Cortex of kidney (tissue), 1 donor: ENCODE data around the gene IQGAP2.
"Not testable (repeated sequence)": the region's sequence is repeated elsewhere in the genome, so short reads cannot be mapped to it uniquely, and the experiment has no call there.

Experiments
- DNase-seq: peaks from one replicate; lab custom pipeline; 2025; lab: John Stamatoyannopoulos, UW

The IQGAP2 gene

DNA sequence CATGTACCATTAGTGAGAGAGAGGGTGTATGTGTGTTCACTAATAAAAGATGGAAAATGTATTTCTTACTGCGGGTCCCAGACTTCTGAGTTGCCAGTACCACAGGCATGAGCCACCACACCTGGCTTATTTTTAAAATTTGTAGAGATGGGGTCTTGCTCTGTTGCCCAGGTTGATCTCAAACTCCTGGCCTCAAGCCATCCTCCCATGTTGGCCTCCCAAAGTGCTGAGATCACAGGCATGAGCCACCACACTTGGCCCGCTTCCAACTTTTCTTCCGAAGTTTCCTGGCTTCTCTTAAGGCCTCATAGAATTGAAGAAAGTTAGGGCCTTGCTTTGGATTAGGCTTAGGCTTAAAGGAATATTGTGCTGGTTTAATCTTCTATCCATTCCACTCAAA is 260.5 kb downstream of the IQGAP2 start:
- no peak for DNase-seq

GRCh38 chr5:76664079-76664478 is 261.0 kb downstream of the IQGAP2 start:
- DNase-seq = no peak

DNA sequence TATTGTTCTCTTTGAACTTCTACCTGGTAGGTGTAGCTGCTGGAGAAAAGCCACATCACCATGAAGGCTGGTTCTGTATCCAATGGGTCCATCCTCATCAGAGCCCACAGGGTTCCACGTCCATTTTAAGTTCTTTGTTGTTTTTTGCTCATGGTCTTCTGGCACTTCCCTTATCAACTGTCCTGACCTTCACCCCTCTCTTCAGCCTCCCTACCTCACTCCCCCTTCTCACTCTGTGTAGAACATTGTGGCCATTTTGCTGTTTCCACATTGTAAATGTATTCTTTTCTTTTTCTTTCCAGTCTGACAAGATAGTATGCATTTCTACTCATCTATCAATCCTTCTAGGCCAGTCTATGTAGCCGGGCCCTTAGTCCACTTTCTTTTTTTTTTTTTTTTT is 264.4 kb downstream of the IQGAP2 start:
- DNase-seq = no peak

GRCh38 chr5:76669245-76669644 is 266.2 kb downstream of the IQGAP2 start:
- no peak for DNase-seq

DNA sequence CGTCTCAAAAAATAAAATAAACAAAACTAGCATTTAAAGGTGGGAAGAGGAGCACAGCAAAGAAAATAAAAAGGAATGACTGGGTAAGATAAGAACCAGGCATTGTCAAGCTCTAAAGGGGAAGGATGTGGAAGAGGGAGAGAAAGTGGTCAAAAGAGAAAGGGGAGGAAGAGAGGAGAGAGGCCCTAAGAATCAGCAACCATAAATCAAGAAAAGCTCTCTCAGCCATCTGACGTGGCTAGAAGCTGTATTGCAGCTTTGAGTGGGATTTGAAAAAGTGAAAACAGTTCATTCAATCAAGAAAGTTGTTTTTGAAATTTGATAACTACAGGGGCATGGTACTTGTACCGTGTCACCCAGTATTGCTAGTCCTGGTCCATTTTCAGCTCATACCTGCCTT is 267.4 kb downstream of the IQGAP2 start:
- no peak for DNase-seq

DNA sequence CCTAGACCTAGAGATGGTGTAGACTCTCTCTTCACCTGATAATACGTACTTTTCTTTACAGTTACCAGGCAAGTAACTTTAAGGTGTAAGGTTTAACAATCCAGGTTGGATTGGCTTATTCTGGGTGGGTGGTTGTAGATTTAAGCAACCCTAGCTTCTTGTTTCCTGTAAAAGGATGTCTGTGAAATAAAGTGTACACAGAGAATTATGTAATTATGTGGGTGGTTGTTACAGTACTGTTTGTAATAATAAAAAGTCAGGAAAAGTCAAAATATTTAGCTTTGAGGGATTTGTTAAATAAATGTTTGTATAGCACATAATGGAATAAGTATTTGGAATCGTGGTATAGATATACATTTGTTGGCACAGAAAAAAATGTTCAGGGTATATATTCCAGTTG is 269.2 kb downstream of the IQGAP2 start:
- DNase-seq = no peak

GRCh38 chr5:76673125-76673524 is 270.0 kb downstream of the IQGAP2 start:
- DNase-seq = no peak

GRCh38 chr5:76674330-76675066 is 271.4 kb downstream of the IQGAP2 start:
- DNase-seq = no peak

DNA sequence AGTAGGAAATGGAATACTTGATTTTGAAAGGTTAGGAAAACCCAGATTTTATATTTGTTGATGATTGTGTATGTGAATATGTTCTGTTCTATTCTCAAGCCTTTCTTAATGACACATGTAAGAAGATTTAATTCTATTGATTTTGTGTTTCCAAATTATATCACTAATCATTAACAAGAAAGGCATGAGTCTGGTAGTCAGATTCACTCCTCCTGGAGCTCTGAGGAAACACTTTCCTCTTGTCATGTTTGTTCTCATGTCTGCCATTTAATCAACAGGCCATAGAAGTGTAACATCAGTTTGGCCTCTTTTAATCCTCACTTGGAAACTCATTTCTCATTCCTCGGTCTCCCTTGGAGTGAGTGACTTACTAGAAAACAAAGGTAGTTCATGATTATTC is 272.3 kb downstream of the IQGAP2 start:
- no peak for DNase-seq

DNA sequence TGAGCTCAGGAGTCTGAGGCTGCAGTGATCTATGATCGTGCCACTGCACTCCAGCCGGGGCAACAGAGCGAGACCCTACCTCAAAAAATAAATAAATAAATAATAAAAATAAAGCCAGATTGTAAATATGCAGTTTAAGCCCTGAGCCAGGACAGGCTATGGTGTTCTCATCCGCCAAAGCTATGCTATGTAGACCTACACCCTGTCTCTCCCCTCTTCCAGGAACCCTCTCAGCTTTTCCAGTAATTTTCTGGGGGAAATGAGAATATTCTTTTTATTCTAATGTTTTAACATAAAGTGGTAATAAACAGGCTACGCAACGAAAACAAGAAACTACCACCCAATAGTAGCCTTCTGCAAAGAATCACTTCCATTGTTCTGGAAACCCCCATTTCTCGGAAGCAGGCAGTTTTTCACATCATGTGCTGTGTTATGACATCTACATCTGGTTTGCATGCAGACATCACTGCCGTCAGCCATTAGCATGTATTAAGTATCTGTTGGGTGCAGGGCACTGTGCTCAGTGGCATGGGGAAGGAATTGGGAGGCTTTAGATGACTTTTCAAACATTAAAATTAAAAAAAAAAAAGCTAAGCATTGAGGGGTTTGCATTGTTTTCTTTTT is 274.9 kb downstream of the IQGAP2 start:
- DNase-seq = no peak

GRCh38 chr5:76679231-76679630 is 276.1 kb downstream of the IQGAP2 start:
- no peak for DNase-seq

DNA sequence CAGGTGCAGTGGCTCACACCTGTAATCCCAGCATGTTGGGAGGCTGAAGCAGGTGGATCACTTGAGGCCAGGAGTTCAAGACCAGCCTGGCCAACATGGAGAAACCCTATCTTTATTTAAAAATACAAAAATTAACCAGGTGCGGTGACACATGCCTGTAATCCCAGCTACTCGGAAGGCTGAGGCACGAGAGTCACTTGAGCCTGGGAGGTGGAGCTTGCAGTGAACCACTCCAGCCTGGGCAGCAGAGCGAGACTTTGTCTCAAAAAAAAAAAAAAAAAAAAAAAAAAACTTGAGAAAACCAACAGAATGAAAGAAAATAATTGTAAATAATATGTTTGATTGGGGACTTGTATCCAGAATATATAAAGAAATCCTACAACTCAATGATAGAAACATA is 277.7 kb downstream of the IQGAP2 start:
- not testable (repeated sequence) for DNase-seq

GRCh38 chr5:76681287-76681686 is 278.2 kb downstream of the IQGAP2 start:
- no peak for DNase-seq

DNA sequence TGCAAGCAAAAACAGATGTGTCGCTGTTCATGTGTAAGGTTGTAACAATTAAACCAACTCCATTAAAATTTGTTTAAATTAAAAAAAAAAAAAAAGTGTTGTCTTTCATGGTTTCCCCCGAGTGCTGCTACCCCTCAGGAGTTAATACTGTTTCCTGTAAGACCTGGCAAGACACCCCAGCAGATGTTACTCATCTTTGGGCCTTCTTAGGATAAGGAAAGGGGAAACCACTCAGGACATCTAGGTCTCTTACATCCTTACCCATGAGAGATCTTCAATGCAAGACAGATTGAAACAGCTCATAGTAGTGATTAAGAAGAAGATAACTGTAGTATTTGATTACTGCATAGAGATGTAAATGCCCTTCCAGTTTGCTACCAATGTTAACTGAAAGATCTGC is 279.3 kb downstream of the IQGAP2 start:
- DNase-seq = no peak

- no peak for DNase-seq
Observed at GRCh38 chr5:76683816-76684731, 281.0 kb downstream of the IQGAP2 start.

GRCh38 chr5:76684756-76685519 is 281.9 kb downstream of the IQGAP2 start:
- DNase-seq = no peak

DNA sequence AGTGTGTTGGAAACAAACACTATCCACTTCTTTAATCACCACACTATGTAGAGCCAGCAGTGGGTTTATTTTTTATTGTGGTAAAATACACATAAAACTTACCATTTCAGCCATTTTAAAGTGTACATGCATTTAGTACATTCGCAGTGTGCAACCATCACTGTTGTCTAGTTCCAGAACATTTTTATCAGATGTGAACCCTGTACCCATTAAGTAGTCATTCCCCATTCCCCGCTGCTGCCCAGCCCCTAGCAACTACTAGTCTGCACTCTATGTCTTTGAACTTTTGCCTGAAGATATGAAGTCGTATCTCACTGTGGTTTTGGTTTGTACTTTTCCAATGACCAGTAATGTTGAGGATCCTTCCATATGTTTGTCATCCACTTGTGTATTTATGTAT is 282.6 kb downstream of the IQGAP2 start:
- DNase-seq = no peak

GRCh38 chr5:76688212-76688611 is 285.1 kb downstream of the IQGAP2 start:
- DNase-seq = no peak

GRCh38 chr5:76688836-76689235 is 285.8 kb downstream of the IQGAP2 start:
- no peak for DNase-seq

- DNase-seq = no peak
Observed at GRCh38 chr5:76689321-76690036, 286.4 kb downstream of the IQGAP2 start.

GRCh38 chr5:76690037-76690679 is 287.1 kb downstream of the IQGAP2 start:
- no peak for DNase-seq
